Osteoblast (primary cell): Measurements from ENCODE around the gene KLHL20. TPM values are rescaled to one million over a fixed set of nuclear protein-coding genes. Genes with fewer than 3 reads are reported as not detected.

Experiments
- DNase-seq: peaks from one replicate; pipeline ENCODE4 v3.0.0; 2011; ENCODE audit warnings: low spot score, mixed read lengths; ENCODE audit not compliant: insufficient read length; ENCODE audit errors: missing footprints
- H2AFZ ChIP-seq: 2 replicates; pipeline ENCODE4 v1.6.0; 2011; ENCODE audit warnings: mild to moderate bottlenecking, low read length
- H3K27ac ChIP-seq: 2 replicates; pipeline ENCODE4 v1.5.1; 2011; ENCODE audit warnings: mild to moderate bottlenecking, low read depth, low read length, moderate library complexity
- H3K27me3 ChIP-seq: 2 replicates; pipeline ENCODE4 v1.6.0; 2012; ENCODE audit warnings: mild to moderate bottlenecking, control low read depth, inconsistent platforms, low read length, moderate library complexity; ENCODE audit not compliant: insufficient read depth
- H3K36me3 ChIP-seq: 2 replicates; pipeline ENCODE4 v1.5.1; 2011; ENCODE audit warnings: mild to moderate bottlenecking, low read length, control low read depth, moderate library complexity; ENCODE audit not compliant: insufficient read depth
- H3K4me1 ChIP-seq: 2 replicates; pipeline ENCODE4 v1.5.1; 2011; ENCODE audit warnings: mild to moderate bottlenecking, low read length, control low read depth, moderate library complexity; ENCODE audit not compliant: insufficient read depth
- H3K4me2 ChIP-seq: 2 replicates; pipeline ENCODE4 v1.6.0; 2011; ENCODE audit warnings: mild to moderate bottlenecking, low read length; ENCODE audit not compliant: insufficient read depth
- H3K4me3 ChIP-seq: fragments of 200-600 bp; sonication (generic); 3 replicates; pipeline ENCODE4 v1.5.1; 2012; ENCODE audit warnings: mild to moderate bottlenecking, low read length, inconsistent platforms; ENCODE audit not compliant: insufficient read depth
- H3K79me2 ChIP-seq: 2 replicates; pipeline ENCODE4 v1.6.0; 2012; ENCODE audit warnings: mild to moderate bottlenecking, low read length, control low read depth, inconsistent platforms; ENCODE audit not compliant: insufficient read depth
- H3K9me3 ChIP-seq: 2 replicates; pipeline ENCODE4 v1.5.1; 2011; ENCODE audit warnings: low read depth, low read length, control low read depth
- H4K20me1 ChIP-seq: 2 replicates; pipeline ENCODE4 v1.6.0; 2012; ENCODE audit warnings: mild to moderate bottlenecking, low read length, control low read depth; ENCODE audit not compliant: insufficient read depth
- CTCF ChIP-seq: IDR thresholded peaks from 2 replicates; pipeline ENCODE4 v1.5.1; 2011; ENCODE audit warnings: mild to moderate bottlenecking, low read depth, low read length, moderate library complexity; ENCODE audit errors: extremely low read depth
- total RNA-seq: library from RNA; depleted of rRNA; stranded (reverse); fragments of >200 nt; gene quantifications from 2 replicates; pipeline ENCODE4 v1.2.3, GENCODE V29; 2012

KLHL20 gene
- total RNA-seq, 1 donor = 26.4 TPM

DNA sequence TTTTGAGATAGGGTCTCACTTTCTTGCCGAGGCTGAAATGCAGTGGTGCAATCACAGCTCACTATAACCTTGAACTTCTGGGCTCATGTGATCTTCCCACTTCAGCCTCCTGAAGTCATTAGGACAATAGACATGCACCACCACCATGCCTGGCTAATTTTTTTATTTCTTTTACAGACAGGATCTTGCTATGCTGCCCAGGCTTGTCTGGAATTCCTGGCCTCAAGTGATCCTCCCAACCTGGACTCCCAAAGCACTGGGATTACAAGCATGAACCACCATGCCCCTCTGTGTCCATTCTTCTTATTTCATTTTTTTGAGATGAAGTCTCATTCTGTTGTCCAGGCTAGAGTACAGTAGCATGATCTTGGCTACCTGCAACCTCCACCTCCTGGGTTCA is 12.0 kb upstream of the KLHL20 start:
- Histone ChIP-seq H3K4me1 (no peaks in the 10 kb centered on the region), H3K36me3 (no peaks in the 10 kb centered on the region), H4K20me1 (no peaks in the 10 kb centered on the region), H3K79me2 (no peaks in the 10 kb centered on the region), H3K4me2 (no peak overlapping the region), H3K27ac (no peak overlapping the region), H2AFZ (no peak overlapping the region), H3K4me3 (no peak overlapping the region), H3K9me3 (no peaks in the 10 kb centered on the region), H3K27me3 (no peaks in the 10 kb centered on the region)
- DNase-seq = no peak
- TF ChIP-seq CTCF = no peak

DNA sequence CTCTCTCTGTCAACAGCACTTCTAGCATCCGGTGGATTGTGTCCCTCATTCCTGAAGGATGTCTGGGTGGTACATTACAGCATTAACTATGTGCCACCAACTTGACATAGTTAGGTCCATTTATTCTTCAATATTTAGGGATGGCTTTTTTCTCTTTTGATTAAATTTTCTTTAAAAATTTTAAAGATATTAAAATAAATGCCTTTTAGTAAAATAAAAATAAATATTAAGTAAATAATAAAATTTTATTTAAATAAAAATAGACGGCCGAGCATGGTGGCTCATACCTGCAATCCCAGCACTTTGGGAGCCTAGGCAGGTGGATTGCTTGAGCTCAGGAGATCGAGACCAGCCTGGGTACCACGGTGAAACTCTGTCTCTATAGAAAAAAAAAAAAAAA is 9.7 kb upstream of the KLHL20 start:
- H2AFZ ChIP-seq = no peak overlapping the region
- TF ChIP-seq CTCF = no peak
- H3K4me2 ChIP-seq = no peak overlapping the region
- no peak overlapping the region for H3K4me3 ChIP-seq
- H3K9me3 ChIP-seq = no peaks in the 10 kb centered on the region
- peak; percentile 19 for DNase-seq
- H3K36me3 ChIP-seq = no peaks in the 10 kb centered on the region
- H4K20me1 ChIP-seq = no peaks in the 10 kb centered on the region
- H3K27me3 ChIP-seq = peaks cover 6% of the 10 kb centered on the region
- H3K4me1 ChIP-seq = no peaks in the 10 kb centered on the region
- H3K79me2 ChIP-seq = no peaks in the 10 kb centered on the region
- H3K27ac ChIP-seq = no peak overlapping the region

DNA sequence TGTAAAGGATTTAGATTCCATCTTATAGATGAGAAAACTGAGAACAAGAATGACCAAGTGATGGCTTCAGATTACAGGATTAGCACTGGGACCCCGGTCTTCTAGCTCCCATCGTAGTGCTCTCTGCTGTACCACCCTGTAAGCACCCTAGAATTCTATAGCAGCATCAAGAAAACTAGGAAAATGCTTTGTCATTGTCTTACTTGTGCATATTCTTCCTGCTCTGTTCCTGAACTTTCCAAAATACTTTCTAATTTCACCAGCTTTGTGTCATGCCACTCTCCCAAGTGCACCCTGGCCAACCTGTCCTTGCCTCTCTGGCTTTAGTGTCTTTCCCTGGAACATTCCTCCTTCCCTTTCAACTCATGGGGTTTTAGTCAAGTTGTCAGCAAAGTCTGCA is 6.0 kb upstream of the KLHL20 start:
- Histone ChIP-seq H3K4me1 (no peaks in the 10 kb centered on the region), H3K4me3 (no peak overlapping the region), H2AFZ (no peak overlapping the region), H3K79me2 (no peaks in the 10 kb centered on the region), H3K4me2 (no peak overlapping the region), H3K36me3 (no peaks in the 10 kb centered on the region), H3K9me3 (no peaks in the 10 kb centered on the region), H4K20me1 (no peaks in the 10 kb centered on the region), H3K27ac (no peak overlapping the region), H3K27me3 (peaks cover 17% of the 10 kb centered on the region)
- no peak for TF ChIP-seq CTCF
- DNase-seq = no peak

- H3K27ac ChIP-seq = peak overlapping the region; percentile 66
Measured at GRCh38 chr1:173714441-173714758, 381 bp upstream of the KLHL20 start.

More at GRCh38 chr1:173714441-173714758, 381 bp upstream of the KLHL20 start:
- Histone ChIP-seq H3K79me2 (peaks cover 32% of the 10 kb centered on the region), H3K36me3 (peaks cover 4% of the 10 kb centered on the region), H3K4me1 (peaks cover 14% of the 10 kb centered on the region), H3K27me3 (peaks cover 11% of the 10 kb centered on the region), H3K9me3 (no peaks in the 10 kb centered on the region), H3K4me2 (peak overlapping the region; percentile 87), H2AFZ (peak overlapping the region; percentile 100), H4K20me1 (peaks cover 3% of the 10 kb centered on the region), H3K4me3 (peak overlapping the region; percentile 80)
- TF ChIP-seq CTCF = no peak
- DNase-seq = no peak
